ENCODE data around the gene UMPS.

DNA sequence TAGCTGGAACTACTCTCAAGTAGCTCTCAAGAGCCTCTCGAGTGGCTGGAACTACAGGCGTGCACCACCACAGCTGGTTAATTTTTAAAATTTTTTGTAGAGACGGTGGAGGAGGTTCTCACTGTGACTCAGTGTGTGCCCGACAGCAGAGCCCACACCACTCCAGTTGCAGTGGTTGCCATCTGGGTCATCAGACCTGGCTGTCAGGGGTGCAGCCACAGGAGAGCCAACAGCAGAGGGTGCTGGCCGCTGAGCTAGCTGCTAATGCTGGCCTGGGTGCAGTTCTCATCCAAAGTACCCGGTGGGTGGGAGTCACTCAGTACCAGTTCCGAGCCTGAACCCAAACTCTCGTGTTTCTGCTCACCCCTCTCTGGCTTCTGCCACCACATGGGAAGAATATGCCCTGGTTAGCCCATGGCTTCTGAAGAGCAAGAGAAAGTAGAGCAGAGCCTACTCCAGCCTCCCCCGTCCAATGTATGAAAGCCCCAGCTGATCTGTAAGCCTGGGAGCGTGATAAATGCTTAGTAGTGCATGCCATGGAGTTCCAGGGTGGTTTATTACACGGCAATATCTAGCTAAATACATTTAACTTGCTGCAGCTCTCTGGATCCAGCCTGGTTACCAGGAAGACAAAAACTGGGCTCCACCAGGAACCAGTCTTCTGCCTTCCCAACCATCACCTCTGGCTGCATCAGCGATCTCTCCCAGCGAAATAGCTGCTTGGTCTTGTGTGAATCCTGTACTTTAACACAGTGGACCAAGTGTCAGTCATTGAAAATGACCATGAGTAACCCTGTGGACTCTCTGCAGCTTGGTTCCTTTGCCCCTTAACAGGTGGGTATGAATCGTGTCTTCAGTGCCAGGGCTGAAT, 17.1 kb downstream of the UMPS start:
- TF ChIP-seq POLR2A (IDR thresholded peaks at IDR 0.05) (no peak), EP300 (IDR thresholded peaks at IDR 0.05) (no peak)
- TF ChIP-seq, protein P1, sequence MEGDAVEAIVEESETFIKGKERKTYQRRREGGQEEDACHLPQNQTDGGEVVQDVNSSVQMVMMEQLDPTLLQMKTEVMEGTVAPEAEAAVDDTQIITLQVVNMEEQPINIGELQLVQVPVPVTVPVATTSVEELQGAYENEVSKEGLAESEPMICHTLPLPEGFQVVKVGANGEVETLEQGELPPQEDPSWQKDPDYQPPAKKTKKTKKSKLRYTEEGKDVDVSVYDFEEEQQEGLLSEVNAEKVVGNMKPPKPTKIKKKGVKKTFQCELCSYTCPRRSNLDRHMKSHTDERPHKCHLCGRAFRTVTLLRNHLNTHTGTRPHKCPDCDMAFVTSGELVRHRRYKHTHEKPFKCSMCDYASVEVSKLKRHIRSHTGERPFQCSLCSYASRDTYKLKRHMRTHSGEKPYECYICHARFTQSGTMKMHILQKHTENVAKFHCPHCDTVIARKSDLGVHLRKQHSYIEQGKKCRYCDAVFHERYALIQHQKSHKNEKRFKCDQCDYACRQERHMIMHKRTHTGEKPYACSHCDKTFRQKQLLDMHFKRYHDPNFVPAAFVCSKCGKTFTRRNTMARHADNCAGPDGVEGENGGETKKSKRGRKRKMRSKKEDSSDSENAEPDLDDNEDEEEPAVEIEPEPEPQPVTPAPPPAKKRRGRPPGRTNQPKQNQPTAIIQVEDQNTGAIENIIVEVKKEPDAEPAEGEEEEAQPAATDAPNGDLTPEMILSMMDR (IDR thresholded peaks at IDR 0.05): no peak
